ENCODE results near the gene JAK1. TPM values are rescaled to one million over a fixed set of nuclear protein-coding genes. Genes with fewer than 3 reads are reported as not detected.

Gene JAK1
- polyA plus RNA-seq, 1 donor from 2014 or later = 26.8 TPM

DNA sequence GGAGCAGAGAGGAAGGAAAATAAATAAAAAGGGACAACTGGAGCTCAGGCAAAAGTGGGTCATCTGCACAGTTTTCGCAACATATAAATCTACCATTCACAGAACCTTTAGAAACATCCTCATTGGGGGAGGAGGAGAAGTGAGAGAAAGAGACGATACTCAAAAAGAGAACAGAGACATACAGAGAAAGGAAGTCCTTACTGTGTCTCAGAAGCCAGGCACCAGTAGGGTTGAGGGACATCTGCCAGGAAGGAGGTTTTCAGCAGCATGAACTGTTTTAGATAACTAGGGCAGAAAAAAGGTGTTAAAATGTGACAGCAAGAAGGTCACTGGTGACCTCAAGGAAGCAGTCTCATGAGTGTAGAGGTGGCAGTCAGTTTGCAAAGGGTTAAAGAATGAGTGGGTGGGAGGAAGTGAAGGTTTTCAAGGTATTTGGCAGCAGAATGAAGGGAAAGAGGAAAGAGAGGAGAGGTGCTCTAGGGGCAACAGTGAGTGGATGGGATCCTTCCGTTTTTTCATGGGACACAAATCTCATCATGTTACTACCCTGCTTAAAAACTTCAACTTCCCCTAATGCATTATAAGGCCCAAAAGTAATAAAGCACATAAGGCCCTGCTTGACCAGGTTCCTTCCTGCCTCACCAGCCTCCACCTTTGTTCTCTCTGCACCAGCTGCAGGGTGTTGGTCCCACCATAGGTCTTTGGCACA, 9.5 kb downstream of the JAK1 start:
- H4K20me1 ChIP-seq (ENCODE audit: insufficient read depth) = no peaks in the 10 kb centered on the region
- no peaks in the 10 kb centered on the region for H3K9me2 ChIP-seq (ENCODE audit: insufficient read depth, low read length)
- no peak overlapping the region for H3K9ac ChIP-seq (ENCODE audit: low read length)
- no peaks in the 10 kb centered on the region for H3K27me3 ChIP-seq (ENCODE audit: insufficient read depth, low read depth, low read length)
- H3F3A ChIP-seq (ENCODE audit: insufficient read depth, low read length, poor library complexity, severe bottlenecking) = no peaks in the 10 kb centered on the region
- H3K9me3 ChIP-seq (ENCODE audit: low read length) = no peaks in the 10 kb centered on the region
- peaks cover 4% of the 10 kb centered on the region for H3K79me2 ChIP-seq (replicated peaks; ENCODE audit: insufficient read depth, low read length)
- TF ChIP-seq EZH2 (IDR thresholded peaks at IDR 0.05; ENCODE audit: borderline replicate concordance, insufficient read depth, low read length, poor library complexity, severe bottlenecking) = no peak
- no peak overlapping the region for H3K4me2 ChIP-seq (ENCODE audit: low read length)
- no peak overlapping the region for H2AFZ ChIP-seq (ENCODE audit: low read depth, low read length)
- no peaks in the 10 kb centered on the region for H3K36me3 ChIP-seq (ENCODE audit: insufficient read depth, low read length)
- no peak overlapping the region for H3K4me3 ChIP-seq (ENCODE audit: low read length)
- no peak overlapping the region for H3K27ac ChIP-seq (ENCODE audit: low read length)

DNA sequence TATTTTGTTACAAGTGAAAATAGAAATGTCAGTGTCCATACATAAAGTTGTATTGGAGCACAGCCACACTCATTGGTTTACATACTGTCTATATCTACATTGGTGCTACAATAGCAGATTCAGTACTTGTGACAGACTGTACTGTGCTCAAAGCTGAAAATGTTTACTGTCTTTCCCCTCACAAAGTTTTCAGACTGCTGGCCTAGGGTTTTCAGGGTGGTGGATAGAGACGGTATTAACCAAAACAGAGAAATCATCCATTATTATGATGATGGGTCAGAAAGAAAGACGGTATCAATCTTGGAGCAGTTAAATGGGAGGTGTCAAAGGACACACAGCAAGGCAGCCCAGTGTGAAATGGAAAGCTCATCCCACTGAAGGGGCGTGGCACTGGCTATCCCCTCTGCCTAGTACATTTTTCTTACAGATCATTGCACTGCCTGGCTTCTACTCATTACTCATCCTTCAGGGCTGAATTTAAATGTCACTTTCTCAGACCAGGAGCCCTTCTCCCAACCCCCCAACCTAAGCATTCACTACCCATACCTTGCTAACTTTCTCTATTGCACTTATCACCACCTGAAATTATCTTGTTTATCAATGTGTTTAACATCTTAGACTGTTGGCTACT, 10.2 kb downstream of the JAK1 start:
- no peaks in the 10 kb centered on the region for H4K20me1 ChIP-seq (ENCODE audit: insufficient read depth)
- no peak overlapping the region for H3K9ac ChIP-seq (ENCODE audit: low read length)
- no peak overlapping the region for H2AFZ ChIP-seq (ENCODE audit: low read depth, low read length)
- no peaks in the 10 kb centered on the region for H3K9me3 ChIP-seq (ENCODE audit: low read length)
- no peak overlapping the region for H3K4me3 ChIP-seq (ENCODE audit: low read length)
- no peaks in the 10 kb centered on the region for H3F3A ChIP-seq (ENCODE audit: insufficient read depth, low read length, poor library complexity, severe bottlenecking)
- TF ChIP-seq MXI1 (conservative IDR thresholded peaks at IDR 0.05; ENCODE audit: poor library complexity, severe bottlenecking) = no peak
- no peak for TF ChIP-seq EZH2 (IDR thresholded peaks at IDR 0.05; ENCODE audit: borderline replicate concordance, insufficient read depth, low read length, poor library complexity, severe bottlenecking)
- TF ChIP-seq TAF1 (IDR thresholded peaks at IDR 0.05; ENCODE audit: low read depth) = no peak
- TF ChIP-seq RAD21 (conservative IDR thresholded peaks at IDR 0.05) = no peak
- TF ChIP-seq, protein P1, sequence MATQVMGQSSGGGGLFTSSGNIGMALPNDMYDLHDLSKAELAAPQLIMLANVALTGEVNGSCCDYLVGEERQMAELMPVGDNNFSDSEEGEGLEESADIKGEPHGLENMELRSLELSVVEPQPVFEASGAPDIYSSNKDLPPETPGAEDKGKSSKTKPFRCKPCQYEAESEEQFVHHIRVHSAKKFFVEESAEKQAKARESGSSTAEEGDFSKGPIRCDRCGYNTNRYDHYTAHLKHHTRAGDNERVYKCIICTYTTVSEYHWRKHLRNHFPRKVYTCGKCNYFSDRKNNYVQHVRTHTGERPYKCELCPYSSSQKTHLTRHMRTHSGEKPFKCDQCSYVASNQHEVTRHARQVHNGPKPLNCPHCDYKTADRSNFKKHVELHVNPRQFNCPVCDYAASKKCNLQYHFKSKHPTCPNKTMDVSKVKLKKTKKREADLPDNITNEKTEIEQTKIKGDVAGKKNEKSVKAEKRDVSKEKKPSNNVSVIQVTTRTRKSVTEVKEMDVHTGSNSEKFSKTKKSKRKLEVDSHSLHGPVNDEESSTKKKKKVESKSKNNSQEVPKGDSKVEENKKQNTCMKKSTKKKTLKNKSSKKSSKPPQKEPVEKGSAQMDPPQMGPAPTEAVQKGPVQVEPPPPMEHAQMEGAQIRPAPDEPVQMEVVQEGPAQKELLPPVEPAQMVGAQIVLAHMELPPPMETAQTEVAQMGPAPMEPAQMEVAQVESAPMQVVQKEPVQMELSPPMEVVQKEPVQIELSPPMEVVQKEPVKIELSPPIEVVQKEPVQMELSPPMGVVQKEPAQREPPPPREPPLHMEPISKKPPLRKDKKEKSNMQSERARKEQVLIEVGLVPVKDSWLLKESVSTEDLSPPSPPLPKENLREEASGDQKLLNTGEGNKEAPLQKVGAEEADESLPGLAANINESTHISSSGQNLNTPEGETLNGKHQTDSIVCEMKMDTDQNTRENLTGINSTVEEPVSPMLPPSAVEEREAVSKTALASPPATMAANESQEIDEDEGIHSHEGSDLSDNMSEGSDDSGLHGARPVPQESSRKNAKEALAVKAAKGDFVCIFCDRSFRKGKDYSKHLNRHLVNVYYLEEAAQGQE (IDR thresholded peaks at IDR 0.05; ENCODE audit: borderline replicate concordance) = no peak
- no peak for TF ChIP-seq SMC3 (conservative IDR thresholded peaks at IDR 0.05; ENCODE audit: poor library complexity)
- TF ChIP-seq, protein P2, sequence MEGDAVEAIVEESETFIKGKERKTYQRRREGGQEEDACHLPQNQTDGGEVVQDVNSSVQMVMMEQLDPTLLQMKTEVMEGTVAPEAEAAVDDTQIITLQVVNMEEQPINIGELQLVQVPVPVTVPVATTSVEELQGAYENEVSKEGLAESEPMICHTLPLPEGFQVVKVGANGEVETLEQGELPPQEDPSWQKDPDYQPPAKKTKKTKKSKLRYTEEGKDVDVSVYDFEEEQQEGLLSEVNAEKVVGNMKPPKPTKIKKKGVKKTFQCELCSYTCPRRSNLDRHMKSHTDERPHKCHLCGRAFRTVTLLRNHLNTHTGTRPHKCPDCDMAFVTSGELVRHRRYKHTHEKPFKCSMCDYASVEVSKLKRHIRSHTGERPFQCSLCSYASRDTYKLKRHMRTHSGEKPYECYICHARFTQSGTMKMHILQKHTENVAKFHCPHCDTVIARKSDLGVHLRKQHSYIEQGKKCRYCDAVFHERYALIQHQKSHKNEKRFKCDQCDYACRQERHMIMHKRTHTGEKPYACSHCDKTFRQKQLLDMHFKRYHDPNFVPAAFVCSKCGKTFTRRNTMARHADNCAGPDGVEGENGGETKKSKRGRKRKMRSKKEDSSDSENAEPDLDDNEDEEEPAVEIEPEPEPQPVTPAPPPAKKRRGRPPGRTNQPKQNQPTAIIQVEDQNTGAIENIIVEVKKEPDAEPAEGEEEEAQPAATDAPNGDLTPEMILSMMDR (IDR thresholded peaks at IDR 0.05; ENCODE audit: poor library complexity, severe bottlenecking) = no peak
- no peak for TF ChIP-seq POLR2AphosphoS5 (IDR thresholded peaks at IDR 0.05)
- TF ChIP-seq EP300 (conservative IDR thresholded peaks at IDR 0.05; ENCODE audit: poor library complexity, severe bottlenecking) = no peak
- H3K27me3 ChIP-seq (ENCODE audit: insufficient read depth, low read depth, low read length) = no peaks in the 10 kb centered on the region
- no peak overlapping the region for H3K27ac ChIP-seq (ENCODE audit: low read length)
- H3K9me2 ChIP-seq (ENCODE audit: insufficient read depth, low read length) = no peaks in the 10 kb centered on the region
- no peaks in the 10 kb centered on the region for H3K36me3 ChIP-seq (ENCODE audit: insufficient read depth, low read length)
- H3K79me2 ChIP-seq (replicated peaks; ENCODE audit: insufficient read depth, low read length) = peaks cover 4% of the 10 kb centered on the region
- H3K4me2 ChIP-seq (ENCODE audit: low read length) = no peak overlapping the region
